Stimulated activated CD4-positive, alpha-beta T cell treated with anti-CD3 and anti-CD28 coated beads, Interleukin-4, amount 100 ng/mL, for 1 hour (primary cell): Measurements from ENCODE around the gene SPPL3.
"Not testable (repeated sequence)": the region's sequence is repeated elsewhere in the genome, so short reads cannot be mapped to it uniquely, and the experiment has no call there.

ENCODE experiments used
- DNase-seq: peaks from one replicate; pipeline ENCODE4 v3.0.0-alpha.2; 2020

The SPPL3 gene

DNA sequence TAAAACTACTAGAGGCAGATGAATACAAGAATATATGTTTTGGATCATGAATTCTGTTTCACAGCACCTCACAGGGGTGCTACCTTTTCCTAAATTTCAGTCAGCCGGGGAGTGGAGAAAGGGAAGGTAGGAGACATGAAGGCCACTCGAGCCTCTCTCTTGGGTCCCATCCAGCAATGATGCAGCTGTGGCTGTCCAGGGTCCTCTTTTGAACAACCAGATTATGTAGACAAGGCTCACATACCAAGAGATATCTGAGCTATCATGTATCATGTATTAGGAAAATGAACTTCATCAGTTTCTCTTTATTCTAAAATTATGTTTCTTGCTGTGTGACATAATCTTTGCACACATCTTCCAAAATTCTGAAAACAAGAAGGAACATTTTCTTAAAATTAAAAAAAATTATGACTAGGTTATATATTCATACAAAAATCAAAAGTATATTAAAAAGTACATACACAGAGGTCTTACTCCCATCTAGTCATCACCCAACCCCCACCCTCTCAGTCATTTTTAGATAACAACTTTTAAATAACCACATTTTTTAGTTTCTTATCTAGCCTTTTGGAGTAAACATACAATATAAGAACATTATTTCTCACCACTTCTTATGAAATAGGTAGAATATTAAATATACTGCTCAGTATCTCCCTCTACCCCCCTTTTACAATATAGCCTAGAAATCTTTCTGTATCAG, 89.8 kb downstream of the SPPL3 start:
- DNase-seq, result no peak

DNA sequence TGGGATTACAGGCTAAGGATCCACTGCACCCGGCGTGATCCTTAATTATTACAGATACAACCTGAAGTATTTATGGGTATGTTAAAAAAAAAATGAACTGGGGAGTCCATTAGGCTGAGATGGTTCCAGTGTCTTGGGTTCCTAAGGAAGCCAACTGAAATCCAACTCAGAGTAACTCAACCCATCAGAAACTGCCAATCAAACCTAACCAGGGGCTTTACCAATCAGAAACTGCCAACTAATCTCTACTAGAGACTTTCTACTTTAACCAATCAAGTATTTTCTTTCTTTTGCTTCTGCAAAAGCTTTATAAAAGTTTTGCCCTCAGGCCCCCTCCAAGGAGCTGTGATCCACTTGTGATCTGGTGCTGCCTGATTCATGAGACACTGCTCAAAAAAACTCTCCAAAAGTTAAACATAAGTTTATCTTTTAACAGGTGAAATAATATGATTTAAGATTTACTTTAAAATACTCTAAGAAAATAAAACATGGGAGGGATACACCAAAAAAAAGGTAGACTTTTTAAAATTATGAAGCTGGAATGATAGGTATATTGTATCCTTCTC, 90.5 kb downstream of the SPPL3 start:
- DNase-seq, result no peak

DNA sequence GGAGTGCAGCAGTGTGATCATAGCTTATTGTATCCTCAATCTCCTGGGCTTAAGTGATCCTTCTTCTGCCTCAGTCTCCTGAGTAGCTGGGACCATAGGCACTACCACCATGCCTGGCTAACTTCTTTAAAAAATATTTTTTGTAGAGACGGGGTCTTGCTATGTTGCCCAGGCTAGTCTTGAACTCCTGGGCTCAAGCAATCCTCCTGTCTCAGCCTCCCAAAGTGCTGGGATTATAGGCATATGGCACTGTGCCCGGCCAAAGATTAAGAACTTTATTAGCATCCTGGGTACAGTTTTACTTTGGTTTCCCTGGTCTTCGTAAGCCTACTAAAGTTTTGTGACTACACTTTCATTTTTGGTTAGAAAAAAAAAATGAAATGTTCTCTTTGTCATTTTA, 94.1 kb downstream of the SPPL3 start:
- no peak for DNase-seq

DNA sequence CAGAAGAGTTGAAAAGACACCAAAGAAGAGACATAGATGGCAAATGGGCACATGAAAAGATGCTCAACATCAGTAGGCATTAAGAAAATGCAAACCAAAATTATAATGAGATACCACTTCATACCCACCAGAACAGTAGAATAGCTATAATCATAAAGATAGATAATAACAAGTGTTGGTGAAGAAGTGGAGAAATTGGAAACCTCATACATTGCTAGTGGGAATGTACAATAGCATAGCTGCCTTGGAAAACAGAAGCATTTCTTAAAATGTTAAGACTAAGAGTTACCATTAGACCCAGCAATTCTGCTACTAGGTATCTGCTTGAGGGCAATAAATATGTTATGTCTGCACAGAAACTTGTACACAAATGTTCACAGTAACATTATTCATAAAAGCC, 99.7 kb downstream of the SPPL3 start:
- DNase-seq, result no peak

DNA sequence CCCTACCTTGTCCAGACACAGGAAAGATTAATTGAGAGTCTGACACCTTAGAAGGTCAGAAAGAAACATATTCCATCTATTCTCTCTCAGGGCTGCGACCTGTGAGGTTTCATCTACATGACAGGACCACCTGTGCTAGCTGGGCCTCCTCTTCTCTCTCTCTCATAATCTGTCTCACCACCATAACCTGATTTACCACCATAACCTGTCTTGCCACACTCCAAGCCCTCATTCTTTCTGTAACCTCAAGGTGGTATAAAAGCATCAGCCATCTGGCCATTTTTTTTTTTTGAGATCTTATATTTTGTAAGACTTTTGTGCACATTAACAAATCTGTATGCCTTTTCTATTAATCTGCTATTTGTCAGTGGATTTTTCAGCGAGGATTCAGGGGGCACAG, 103.0 kb downstream of the SPPL3 start:
- no peak for DNase-seq

DNA sequence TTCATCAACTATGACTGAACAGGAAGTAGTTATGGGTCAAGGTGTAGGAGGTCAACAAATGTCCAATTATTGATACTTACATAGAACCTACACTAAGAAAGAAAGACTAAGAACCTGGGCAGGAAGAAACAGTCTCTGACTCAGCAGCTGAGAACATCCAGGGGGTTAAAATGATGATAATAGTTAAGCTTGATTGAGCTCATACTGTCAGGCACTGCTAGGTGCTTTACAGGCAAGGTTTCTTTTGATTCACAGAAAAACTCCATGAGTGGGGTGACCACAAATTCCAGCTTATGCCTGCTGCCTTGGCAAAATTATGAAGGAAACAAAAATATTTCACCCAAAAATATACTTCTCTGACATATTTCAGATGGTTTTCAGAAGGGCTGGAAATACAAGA, 103.5 kb downstream of the SPPL3 start:
- no peak for DNase-seq

DNA sequence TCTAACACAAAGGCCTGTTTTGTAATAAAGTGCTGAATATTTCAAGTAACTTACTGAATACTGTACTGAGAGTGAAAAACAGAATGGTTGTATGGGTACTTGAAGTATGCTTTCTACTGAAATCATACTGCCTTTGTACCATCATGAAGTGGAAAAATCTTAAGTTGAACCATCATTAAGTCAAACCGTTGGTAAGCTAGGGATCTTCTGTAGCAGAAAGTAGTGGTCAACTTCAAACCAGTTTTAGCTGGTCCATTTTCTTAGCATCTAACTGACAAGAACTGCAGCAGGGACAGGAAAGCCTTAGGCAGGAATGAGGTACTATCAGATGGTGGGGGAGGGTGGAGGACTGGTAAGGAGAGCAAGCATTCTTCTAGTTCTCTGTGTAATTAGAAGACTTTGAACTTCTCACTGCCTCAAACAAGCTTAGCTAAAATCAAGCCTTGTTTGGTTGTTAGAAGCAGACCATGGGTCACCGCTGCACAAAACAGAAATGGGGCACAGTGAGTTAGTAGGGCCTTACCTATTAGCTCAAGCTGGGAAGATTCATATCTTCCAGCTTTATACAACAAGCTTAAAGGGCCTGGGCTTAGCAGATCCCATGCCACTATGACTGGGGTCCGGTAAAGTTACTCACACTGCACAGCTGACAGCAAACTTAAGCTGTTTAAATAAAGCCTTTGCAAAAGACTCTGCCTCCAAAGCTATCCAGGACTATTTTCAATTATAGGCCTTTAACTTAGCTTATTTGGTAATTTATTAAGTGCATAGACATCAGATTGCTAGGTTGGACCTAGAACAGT, 104.7 kb downstream of the SPPL3 start:
- no peak for DNase-seq

DNA sequence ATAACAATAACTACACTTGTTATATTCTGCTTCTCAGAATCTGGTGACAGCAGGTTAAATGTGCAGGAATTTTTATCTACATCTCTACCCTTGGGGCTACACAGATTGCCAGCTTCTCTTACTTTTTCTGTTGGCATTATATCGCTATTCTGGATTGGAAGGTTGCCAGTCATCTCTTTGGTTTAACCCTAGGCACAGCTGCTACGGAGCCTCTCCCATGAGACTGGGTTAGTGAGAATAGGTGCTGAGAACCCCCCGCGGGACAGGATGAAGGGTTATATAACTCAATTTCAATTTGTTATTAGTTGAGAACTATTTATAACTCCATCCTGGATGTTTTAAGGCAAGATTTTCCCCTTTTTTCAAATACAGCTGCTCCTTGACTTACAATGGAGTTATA, 105.5 kb downstream of the SPPL3 start:
- no peak for DNase-seq

DNA sequence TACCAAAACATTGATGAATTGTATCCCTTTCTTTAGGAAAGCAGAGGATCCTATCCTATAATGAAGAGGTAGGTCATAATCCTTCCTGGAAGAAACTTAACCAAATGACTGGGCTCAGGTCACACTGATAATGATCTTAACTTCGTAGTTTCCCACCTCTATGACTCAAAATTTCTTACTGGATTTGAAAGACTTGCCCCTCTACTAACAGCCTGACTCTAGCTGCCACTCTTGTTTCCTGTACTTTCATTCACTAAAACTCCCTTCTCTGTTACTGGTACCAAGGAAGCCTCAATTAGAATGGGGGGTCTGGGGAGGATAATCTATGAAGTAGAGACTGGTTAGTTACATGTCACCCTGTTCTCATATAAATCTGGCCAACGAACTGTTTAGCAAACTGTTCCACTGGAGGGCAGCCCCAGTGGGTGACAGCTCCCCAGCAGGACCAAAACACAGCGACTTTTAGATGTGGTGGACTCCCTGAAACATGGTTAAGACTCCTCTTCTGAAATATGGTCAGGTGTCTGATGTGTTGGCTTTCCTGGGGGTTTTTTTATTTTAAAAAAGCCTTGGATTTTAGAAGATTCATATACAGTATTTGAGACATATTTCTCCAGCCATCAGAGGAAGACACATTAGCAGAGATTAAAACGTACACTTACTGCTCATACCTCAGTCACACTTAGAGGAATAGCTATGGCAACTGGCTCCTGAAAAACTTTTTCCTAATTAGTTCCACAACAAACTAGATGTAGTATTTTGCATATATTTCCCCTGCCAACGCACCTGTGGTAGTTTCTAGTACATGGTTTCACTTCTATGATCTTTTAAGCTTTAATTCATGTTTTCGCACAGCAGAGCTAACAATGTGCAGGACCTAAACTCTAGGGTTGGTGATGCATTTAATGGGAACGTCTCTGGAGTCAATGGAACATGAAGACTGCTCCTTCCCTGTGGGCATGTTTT, 106.2 kb downstream of the SPPL3 start:
- DNase-seq, result no peak

DNA sequence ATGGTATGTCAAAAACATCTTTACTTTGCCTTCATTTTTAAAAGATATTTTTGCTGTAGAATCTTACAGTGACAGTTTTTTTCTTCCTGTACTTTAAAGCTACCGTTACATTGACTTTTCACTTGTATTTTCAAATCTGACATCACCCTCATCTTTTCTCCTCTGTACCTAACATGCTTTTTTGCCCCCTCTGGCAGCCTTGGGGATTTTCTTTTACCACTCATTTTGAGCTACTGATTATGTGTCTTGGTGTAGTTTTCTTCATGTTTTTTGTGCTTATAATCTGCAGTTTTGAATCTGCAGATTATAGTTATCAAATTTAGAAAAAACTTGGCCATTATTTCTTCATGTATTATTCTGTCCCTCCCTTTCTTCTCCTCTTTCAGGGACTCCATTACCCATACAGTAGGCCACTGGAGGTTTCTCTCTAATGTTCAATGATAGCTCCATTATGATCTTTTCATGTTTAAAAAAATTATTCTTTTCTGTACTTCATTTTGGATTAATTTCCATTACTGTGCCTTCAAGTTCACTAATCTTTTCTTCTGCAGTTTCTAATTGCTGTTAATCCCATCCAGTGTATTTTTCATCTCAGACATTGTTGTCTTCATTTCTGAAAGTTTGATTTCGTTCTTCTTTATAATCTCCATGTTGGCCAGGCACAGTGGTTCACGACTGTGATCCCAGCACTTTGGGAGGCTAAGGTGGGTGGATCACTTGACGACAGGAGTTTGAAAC, 108.5 kb downstream of the SPPL3 start:
- DNase-seq, result no peak

DNA sequence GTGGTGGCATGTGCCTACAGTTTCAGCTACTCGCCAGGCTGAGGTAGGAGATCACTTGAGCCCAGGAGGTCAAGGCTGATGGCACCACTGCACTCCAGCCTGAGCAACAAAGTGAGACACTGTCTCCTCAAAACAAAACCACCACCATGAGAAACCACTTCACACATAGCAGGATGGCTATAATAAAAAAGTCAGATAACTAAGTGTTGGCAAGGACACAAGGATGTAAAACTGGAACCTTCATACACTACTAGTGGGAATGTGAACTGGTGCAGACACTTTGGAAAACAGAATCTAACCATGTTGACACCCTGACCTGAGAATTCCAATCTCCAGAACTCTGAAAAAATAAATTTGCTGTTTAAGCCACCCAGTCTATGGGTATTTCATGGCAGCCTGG, 110.8 kb downstream of the SPPL3 start:
- no peak for DNase-seq

DNA sequence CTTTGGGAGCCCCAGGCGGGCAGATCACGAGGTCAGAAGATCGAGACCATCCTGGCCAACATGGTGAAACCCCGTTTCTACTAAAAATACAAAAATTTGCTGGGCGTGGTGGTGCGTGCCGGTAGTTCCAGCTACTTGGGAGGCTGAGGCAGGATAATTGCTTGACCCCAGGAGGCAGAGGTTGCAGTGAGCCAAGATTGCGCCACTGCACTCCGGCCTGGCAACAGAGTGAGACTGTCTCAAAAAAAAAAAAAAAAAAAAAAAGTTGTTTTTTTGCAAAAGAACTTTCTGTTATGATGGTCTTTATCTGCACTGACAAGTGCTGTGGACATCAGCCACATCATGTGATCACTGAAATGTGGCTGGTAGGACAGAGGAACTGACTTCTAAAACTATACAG, 111.7 kb downstream of the SPPL3 start:
- DNase-seq, result not testable (repeated sequence)

DNA sequence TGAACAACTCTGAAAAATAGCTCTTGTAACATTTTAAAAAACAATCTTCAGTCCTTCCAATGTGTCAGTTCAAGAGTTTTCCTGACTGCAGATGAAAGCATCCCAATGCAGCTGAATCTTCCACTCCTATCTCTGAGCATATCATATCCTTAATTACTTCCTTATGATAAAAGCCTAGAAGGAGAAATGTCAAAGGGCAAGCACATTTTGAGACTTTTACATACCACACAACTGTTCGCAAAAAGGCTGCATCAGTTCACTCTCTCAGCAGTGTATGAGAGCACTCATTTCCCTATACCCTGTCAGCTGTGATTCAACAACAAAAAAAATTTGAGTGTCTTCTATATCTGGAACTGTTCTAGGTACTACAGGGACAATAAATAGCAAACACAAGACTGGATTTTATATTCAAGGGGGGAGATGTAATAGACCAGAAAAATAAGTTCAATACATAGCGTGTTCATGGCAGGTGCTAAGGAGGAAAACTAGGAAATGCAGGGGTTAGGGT, 112.4 kb downstream of the SPPL3 start:
- DNase-seq, result no peak

DNA sequence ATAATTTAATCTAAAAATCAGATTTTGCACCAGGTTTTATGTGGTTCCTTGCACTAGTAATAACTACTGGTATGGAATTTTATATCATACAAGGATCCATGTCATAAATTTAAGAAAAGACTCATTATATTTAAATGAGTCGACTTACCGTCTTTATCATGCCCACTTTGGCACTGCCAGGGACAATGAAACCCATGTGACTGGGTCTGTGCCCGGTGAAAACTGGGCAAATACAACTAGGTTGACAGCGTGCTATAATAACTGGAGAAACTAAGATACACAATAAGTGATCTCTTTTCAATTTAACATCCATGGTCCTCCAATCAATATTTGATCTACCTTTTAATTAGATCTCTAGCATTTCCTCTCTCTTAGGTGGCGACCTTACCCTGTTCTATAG, 114.0 kb downstream of the SPPL3 start:
- no peak for DNase-seq

DNA sequence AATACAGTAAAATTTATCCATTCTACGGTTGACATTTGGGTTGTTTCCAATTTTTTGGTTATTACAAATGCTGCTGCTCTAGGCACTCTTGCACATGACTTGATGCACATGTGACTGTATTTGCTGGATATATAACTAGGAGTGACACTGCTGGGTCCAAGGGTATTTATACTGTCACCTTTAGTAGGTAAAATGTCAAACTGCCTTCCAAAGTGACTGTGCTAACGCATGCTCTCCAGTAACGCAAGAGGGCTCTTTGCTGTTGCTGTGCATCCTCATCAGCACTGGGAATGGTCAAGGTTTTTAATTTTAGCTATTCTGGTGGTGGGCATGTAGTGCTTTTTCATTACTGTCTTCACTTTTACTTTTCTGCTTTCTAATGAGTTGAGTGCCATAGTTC, 116.3 kb downstream of the SPPL3 start:
- no peak for DNase-seq

DNA sequence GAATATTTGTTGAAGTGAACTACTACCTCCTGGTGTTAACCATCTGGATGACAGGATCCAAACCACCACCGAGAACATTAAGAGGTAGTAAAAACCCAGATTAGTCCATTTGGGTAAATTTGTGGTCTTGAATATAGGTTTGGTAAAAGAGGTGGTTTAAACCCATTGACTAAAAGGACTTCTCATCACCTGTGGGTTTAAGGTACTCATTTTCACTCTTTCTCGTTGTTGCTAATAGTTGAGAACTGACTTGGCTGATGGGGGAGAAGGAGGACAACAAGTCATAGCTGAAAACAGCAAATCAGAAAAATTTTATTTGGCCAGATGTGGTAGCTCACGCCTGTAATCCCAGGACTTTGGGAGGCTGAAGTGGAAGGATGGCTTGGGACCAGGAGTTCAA, 119.4 kb downstream of the SPPL3 start:
- DNase-seq, result no peak

DNA sequence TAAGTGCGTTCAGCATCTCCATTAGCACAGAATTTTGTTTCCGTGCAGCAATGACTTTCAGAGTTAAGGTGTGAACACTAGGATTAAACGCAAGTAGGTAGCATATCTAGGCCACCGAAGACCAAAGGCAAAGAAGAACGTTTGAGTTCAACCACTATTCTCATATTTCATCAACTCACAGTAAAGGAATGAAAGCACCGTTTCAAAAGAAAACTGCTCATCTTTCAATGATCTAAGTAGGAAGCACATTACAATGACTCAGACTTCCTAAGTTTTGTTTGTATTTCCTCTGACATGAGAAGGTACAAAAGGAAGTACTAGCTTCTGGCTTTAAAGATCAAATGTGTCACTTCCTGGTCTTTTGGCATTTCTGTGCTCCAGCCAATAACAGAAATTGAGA, 121.0 kb downstream of the SPPL3 start:
- no peak for DNase-seq

DNA sequence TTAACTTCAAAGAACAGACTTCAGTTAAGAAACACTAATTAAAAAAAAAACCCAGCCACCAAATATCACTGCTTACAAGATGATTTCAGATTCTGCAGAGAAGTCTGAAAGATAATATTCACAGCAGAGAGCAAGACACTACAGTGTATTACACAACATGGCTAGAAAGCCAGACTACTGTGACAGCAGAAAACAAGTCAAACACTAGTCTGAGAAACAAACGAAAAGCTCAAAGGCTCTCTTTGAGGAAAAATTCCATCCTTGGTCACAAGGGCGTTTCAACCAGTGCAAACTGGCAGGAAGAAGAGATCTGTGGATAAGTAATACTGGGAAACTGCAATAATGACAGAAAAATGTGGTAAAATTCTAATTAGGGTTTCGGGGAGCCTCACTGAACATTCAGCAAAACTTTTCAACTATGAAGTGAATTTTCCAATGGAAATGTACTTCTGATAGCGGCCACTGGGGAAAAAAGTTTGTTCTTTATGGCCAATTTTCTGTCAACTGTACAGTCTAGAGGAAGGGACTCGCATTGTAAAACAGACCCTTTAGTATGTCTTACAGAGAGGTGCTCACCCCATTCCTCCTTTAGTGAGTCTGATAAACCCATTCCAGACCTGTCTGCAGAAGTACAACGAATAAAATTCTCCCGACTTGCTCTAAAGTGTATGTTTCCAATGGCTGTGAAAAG, 128.2 kb downstream of the SPPL3 start:
- no peak for DNase-seq

DNA sequence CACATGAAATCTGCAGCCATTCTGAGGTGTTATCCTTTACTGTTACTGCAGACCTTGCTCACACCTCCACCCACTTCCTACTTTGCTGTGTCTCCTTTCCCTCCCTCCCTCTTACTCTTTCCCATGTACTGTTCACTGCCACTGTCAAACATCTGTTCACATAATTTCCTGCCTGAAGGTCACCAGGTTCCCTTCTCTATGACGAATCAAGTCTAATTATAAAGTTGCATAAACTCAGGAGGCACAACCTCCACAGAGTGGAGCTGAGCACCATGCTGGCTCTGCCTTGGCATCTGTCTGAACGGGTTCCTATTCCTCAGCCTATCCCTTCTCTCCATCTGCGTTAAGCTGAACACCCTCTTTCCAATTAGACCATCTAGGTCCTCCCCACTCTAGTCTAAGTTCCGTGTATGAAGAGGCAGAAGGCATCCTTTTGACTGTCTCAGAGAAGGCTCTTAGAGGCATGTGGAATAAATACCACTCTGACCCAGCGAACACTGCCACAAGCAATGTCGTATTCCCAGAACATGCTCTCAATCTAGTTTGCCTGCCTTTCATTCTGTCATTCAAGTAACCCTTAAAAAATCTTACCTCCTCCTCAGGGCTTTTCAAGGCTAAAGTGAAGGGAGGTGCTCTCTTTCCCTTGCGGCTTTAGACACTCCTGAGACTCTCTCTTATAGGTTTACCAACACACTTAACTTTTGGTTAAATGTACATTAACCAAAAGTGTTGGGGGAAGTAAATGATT, 129.8 kb downstream of the SPPL3 start:
- DNase-seq, result no peak

DNA sequence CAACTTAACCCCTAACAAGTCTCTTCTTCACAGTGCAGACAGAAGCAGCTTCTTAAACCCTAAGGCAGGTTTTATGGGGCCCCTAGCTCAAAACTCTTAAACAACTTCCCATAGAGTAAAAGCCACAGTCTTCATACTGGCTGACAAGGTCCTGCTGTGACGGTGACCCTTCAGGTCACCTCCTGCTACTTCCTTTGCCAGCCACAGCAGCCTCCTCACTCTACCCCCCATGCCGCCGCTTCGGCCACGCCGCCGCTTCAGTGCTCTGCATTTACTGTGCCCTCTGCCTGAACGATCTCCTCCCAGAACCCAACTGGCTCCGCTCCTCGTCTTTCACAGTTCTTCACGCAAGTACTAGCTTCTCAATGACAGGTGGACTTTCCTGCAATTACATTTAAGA, 133.1 kb downstream of the SPPL3 start:
- no peak for DNase-seq
